Stimulated activated CD4-positive, alpha-beta T cell treated with anti-CD3 and anti-CD28 coated beads, Interleukin-2, amount 100 ng/mL, for 24 hours (primary cell): ENCODE measurements around the gene CNNM2.
"Not testable (repeated sequence)": the region's sequence is repeated elsewhere in the genome, so short reads cannot be mapped to it uniquely, and the experiment has no call there.

Source experiments
- DNase-seq, 2 donors: peaks; one replicate each; pipeline ENCODE4 v3.0.0-alpha.2; 2020

Gene CNNM2

GRCh38 chr10:103042908-103043307, 124.8 kb downstream of the CNNM2 start:
- no peak for DNase-seq

DNA sequence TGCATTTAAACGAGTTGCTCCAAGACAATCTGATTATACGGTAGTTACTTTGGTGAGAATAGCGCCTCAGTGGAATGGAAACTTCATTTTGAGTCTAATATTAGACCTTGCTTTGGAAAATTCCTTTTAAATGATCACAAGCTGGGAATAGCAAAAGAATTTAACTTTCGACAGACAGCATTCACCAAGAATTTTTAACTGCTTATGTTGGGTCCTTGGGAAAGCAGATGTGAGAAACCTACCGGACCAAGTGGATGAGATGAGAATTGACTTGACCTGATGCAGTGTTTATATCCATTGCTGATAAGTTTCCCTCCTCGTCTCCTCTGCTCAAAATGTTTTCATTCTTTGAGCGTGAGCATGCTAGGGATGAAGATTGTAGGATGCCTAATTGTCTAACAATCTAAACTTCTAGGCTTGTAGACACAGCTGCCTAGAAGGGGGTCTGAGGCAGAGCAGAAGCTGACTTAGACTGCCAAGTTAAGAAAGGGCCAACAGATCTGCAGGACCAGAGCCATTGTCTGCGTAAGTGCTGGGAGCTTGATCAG, 126.9 kb downstream of the CNNM2 start:
- DNase-seq = no peak

GRCh38 chr10:103045961-103046360, 127.9 kb downstream of the CNNM2 start:
- DNase-seq = no peak

DNA sequence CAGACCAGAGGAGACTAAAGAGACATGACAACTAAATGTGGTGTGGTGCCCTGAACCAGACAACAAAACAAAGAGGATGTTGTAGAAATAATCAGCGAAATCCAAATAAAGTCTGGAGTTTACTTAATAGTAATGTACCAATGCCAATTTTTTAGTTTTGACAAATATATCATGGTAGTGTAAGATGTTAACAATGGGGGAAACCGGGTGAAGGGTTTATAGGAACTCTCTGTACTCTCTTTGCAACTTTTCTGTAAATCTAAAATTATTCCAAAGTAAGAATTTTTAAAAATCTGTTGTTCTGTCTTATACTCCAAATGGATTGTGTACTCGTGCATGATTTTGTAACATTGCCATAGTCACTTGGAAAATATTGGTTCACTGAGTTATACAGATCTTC, 129.3 kb downstream of the CNNM2 start:
- no peak for DNase-seq

DNA sequence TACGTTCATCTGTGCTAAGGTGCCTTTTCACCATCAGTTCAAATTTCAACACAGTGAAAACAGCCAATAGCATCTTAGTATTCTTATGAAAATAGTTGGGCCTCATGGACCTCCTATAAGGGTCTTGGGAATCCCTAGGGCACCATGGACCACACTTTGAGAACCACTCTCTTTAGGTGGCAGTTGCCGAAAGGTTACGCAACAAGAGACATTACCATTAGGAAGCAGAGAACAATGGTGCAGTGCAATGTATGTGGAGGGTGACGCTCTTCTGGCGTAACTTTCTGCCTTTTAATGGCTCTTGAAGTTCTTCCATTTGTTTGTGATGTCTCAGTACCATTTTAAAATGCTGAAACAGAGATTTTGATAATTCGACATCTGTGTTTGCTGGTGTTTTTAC, 131.1 kb downstream of the CNNM2 start:
- no peak for DNase-seq

DNA sequence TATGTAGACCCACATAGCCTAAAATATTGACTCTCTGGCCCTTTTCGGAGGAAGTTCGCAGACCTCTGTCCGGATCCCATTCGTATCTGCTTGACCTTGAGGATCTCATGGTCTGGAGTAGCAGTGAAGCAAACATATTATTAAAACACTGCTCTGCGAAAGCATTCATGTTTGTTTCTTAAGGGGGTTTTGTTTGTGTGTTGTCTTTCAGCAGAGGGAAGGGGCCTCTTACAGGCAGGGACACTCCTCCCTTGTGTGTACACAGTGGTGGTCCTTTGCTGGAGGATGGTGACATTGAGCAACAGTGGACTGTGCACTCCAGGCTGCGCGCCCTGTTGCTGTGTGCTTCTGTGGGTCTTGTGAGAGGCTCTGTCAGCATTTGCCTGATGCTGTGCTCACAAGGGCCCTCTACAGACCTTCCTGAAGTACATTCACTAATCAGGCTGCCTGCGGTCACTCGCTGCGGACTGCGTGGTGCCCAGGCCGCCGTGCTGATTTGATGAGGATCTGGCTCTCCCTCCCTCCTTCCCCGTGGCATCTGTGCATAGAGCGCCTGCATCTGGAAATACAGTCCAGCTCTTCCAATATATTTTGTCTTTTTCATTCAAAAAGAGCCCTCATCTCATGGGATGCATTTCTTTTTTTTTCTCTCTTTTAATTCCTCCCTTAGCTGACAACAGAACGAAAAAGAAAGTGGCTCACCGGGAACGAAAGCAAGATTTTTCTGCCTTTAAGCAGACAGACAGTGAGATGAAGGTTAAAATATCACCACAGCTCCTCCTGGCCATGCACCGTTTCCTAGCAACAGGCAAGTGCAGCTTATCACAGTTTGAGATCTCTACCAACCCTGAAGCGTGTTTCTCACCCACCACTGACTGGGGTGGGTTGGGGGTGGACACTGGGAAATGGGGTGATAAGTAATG, 135.8 kb downstream of the CNNM2 start:
- DNase-seq = peak; percentile 33 to 41

DNA sequence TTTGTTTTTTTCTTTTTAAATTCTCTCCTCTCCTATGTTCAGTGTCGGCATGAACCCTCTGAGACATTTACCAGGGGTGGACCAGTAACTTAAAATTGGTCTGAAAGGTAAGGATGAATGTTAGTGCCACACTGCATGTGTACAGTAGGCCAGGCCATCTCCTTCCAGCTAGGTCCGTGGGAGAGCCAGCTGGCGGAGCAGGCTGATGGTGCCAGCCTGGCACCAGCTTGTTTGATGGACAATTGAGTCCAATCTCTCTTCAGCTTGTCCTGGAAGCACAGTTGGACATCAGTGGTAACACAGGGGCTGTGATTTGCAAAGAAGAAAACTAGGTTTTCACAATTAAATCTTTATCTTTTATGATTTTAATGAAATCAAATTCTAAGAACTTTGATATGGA, 136.5 kb downstream of the CNNM2 start:
- DNase-seq = no peak

- no peak for DNase-seq
Observed at GRCh38 chr10:103055105-103055504, 137.0 kb downstream of the CNNM2 start.

DNA sequence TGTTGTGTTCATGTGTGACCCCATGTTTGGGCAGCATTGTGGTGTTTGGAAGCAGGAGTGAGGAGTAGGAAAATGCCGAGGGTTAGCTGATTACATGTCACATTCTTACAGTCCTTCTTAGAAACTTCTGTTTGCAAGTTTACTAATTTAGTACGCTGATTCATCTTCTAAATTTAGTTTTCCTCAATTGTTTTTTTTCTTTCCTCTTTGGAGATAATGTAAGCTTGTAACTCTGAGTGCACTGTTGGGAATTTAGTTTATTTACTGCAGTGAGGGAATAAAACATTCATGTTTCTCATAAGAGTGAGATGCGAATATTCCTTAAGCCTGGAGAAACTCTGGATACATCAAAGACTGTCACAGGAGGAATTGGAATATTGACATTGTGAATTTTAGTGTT, 139.9 kb downstream of the CNNM2 start:
- DNase-seq = no peak

DNA sequence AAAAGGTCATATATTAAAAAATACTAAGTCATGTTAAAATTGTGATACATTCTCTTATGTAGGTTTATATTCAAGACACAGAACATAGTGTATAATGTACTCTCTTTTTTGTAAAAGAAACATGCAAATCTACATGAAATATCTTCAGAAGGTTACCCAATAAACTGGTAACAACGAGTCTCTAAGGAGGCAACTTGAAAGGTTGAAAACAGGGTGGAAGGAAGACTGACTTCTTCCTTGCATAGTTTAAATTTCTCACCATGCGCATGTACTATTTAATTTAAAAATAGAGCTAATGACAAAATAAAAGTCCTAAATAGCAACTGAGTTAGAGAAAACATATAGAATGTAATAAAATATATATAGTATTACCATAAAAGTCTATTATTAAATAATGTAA, 142.5 kb downstream of the CNNM2 start:
- DNase-seq = no peak

DNA sequence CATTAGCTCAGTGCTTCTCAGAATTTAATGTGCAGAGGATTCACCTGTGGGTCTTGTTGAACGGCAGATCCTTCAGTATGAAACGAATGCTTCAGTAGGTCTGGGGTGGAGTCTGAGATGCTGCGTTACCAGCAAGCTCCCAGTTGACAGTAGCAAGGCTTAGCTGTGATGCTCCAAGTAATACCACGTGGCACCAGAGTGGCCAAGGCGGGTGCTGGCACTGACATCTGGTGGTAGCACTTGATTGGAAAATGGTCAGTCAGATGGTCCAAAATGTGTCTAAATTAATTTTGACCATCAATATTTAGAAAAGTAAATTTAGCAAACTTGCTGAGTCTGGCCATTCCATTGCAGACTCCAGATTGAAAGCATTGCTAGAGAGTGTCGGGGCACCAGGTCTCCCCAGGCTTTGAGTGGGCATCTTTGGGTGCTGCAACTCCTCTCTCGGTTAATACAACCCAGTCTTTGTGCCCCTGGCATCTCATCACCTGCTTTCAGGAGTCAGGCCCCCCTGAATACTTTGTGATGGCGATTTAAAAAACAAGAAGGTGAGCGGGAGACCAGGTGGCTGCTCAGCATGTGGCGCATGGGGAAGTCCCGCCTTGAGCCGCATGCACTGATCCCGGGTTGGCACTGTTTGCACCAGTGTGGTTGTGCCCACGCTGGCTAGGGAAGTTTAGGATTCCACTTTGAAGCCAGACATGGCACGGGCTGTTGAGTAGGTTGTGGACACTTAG, 144.9 kb downstream of the CNNM2 start:
- no peak for DNase-seq

DNA sequence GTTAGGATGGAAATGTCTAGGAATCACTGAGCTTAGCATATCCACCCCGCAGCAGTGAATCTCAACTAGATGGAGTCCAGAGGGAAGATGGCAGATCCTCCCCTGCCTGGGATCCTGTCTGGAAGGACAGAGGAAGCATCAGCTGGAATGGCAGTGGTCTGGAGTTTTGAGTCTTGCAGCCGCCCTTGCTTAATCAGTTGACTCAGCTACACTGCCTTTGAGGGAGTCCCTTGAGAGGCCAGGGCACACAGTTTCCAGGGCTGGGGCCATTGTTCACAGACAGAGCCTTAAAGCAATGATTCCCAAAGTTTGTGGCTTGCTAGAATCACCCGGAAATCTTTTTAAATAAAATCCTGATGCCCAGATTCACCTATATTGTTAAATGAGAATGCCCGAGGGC, 146.9 kb downstream of the CNNM2 start:
- no peak for DNase-seq

DNA sequence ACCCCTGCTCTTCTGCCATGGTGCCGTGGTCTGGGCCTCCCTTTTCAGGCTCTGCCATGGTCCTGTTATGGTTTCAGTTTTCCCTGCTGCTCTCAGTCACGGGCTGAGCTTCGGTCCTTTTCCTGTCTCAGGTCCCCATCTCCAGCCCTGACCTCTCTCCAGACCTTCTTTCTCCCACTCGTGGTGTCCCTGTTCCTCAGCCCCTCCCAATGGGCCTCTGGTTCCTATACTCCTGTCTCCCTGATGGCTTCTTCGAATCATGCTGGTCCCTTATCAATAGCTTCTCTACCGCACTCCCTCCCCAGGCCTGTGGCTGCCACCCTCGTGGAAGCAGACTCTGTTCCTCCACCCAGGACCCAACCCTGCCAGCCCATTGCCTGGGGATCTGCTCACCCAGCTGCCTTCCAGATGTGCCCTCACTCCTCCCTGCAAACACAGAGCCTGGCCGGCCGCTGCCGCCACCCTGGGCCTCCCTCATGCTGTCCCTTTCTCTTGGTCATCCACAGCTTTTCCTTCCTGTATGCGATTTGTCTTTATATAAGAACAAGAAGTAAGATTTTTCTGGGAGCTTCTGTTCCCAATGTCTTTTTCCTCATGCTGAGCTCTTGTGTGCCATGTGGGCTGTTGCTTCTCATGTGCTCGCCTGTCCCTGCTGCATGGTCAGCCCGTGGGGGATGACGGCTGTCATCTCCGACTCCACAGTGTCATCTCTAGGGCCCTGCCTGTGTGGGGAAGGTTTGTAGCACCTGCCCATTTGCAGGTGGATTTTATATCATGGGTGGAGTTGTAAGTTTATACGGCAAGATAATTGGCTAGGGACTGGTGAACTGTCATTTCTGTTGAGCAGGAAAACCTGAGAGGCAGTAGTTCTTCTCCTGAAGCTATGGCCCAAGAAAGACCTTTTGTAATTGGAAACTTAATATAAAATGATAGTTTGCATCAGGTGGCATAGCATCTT, 148.3 kb downstream of the CNNM2 start:
- no peak for DNase-seq

- not testable (repeated sequence) for DNase-seq
Observed at GRCh38 chr10:103067099-103067477, 149.0 kb downstream of the CNNM2 start.

GRCh38 chr10:103067484-103067883, 149.4 kb downstream of the CNNM2 start:
- DNase-seq = no peak

- DNase-seq = no peak
Observed at GRCh38 chr10:103067956-103068355, 149.9 kb downstream of the CNNM2 start.

DNA sequence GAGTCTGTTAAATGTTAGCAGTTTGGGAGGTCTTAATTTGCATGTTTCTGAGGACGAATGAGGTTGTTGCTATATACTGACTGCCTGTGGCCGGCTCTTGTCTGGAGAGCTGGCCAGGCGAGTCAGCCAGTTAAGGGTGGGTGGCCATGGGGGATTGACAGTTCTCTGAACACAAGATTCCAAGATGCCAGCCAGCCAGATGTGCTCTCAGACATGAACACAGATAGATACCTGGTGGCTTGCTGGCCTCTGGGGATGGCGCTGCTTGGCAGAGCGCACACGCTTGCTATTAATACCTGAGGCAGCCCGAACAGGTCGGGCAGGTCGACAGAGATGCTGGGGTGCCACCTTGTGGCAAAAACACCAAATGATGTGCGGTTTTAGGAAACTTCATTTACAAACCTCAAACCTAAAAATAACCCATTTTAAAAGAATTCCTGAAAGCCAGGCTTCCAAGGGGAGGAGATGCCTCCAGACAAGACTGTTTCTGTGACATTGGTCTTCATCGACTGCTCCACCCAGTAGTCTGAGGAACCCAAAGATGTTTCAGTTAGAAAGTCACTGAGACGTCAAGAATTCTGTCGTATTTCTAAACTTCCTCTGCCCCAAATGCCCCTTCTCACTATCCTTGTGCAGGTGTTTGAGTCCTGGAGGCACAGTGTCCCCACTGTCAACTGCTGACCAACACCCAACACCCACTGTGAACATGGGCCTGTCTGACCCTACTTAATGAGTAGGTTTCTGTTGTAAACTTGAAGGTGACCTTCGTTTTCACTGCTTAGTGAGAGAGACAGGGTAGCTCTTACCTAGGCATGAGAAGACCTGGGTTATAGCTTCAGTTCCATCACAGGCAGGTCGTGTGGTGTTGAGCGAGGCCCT, 151.6 kb downstream of the CNNM2 start:
- DNase-seq = peak; percentile 75 to 77

DNA sequence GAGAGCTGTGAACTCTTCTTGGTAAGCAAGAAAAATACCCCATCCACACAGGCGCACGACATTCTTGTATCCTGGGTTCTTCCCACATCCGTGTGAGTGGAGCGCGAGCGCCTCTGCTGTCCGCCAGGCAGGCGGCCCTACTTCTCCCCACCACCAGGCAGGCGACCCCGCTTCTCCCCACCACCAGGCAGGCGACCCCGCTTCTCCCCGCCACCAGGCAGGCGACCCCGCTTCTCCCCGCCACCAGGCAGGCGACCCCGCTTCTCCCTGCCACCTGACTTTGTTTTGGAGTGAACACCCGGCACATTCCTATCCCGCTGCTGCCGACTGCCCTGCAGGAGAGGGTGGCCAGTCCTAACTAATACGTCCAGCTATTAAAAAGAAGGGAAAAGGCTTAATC, 154.2 kb downstream of the CNNM2 start:
- DNase-seq = no peak

- DNase-seq = no peak
Observed at GRCh38 chr10:103072891-103073290, 154.8 kb downstream of the CNNM2 start.

DNA sequence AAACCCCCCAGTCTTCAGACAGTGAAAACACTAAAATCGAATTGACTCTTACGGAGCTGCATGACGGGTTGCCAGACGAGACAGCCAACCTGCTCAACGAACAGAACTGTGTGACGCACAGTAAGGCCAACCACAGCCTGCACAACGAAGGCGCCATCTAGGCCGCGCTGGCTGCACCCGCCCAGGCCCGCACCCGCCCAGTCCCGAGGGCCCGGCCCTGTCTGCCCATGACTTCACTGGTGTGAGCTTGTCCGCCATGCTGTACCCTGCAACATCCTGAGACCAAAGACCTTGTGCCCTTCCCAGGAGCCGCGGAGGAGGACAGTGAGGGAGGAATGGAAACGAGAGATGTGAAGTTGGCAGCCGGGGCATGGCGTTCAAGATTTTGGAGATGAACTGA, 158.9 kb downstream of the CNNM2 start:
- DNase-seq = no peak

- DNase-seq = no peak
Observed at GRCh38 chr10:103077491-103078308, 159.6 kb downstream of the CNNM2 start.
